GM18858 (cell line): ENCODE measurements around the gene HLF.

Experiments
- ATAC-seq: cut with Tn5 transposase; IDR thresholded peaks from one replicate; pipeline ENCODE4 v1.9.1; 2021; ENCODE audit not compliant: unreplicated experiment

HLF gene, protein sequence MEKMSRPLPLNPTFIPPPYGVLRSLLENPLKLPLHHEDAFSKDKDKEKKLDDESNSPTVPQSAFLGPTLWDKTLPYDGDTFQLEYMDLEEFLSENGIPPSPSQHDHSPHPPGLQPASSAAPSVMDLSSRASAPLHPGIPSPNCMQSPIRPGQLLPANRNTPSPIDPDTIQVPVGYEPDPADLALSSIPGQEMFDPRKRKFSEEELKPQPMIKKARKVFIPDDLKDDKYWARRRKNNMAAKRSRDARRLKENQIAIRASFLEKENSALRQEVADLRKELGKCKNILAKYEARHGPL

DNA sequence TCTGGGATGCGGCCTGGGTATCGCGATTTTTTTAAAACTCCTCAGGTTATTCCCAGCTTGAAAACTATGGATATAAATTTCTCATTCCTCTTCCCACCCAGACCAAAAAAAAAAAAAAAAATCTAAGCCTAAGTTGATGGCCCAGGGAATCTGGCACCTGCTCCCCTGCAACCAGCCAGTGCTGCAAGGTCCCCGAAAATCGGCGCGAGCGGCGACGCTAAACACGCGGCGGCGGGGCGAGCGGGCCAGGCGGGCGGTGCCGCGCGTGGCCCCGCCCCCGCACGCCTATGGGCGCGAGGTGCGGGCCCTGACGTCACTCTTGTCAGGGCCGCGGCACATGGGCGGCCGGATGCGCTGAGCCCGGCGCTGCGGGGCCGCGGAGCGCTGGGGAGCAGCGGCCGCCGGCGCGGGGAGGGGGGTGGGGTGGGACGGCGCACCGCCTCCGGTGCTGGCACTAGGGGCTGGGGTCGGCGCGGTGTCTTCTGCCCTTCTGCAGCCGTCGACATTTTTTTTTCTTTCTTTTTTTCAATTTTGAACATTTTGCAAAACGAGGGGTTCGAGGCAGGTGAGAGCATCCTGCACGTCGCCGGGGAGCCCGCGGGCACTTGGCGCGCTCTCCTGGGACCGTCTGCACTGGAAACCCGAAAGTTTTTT, at the start of gene HLF:
HLF (plus strand) TSS at position 316 of the 654 bp plus-strand sequence. CDS start 525 bp downstream, outside the sequence.
- peak; percentile 77 for ATAC-seq

DNA sequence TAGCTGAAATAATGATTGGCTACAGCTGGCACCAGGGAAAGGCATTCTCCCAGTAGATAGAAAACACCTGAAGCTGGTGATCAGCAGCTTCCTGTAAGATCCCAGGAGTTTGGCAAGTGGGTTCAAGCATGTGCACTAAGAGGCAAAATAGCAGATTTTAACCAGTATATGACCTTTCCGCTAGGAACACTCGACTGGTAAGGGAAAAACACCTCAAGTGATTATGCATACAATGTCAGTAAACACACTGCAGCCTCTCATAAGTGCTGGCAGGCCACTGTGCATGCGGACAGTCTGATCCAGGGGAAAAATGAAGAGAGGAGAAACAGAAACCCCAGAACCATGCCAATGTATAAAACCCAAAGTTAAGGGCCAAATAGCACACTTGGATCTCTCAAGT, 49.0 kb upstream of the HLF start:
- ATAC-seq = no peak

DNA sequence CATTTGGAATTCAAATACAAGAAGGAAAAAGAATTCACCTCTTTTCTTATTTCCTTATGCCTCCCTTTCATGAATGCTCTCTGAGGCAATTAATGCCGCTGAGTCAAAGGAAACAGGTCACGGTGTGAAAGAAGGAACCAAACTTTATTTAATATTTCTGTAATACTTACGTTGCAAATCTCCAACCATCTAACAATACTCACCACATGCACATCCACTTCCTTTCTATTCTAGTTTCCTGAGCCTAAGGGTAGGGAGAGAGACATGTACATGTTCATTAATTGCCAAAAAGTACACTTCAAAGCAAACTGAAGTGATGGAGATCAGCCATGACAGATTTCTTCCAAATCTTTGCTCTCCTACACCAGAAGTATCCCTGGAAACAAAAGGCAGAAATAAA, 47.9 kb upstream of the HLF start:
- no peak for ATAC-seq

DNA sequence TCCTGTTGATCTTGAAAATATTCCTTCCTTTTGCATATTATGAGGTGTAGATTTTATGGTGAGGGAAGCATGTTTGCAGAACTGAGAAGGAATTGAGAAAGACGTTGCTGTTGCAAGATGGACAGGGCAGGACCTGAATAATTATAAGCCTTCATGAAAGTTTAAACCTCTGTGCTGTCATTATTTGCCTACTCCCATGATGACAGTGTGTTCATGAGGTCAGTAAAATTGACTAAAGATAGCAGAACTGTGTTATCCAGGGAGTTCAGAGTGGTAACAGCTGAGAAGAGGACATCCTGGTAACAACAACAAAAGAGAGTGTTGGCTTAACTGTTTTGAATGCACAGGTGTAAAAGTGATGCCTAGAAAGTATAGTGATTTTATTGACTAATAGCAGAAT, 45.3 kb upstream of the HLF start:
- no peak for ATAC-seq

DNA sequence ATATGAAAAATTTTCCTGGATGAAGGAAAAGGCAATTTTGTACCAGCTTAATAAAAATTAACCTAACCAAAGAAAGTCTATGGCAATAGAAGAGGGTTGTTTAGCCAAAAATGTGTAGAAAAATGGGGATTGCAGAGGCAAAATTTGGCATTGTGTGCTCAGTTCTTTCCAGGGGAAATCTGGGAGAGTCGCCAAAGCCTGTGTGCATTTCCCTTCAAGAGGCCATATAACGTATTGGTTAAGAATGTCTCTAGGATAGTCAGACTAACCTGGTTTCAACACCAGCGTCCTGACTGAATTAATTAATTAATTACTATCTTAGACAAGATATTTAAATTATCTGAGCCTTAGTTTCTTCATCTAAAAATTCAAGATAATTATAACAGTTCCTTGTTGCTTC, 44.8 kb upstream of the HLF start:
- ATAC-seq = no peak

DNA sequence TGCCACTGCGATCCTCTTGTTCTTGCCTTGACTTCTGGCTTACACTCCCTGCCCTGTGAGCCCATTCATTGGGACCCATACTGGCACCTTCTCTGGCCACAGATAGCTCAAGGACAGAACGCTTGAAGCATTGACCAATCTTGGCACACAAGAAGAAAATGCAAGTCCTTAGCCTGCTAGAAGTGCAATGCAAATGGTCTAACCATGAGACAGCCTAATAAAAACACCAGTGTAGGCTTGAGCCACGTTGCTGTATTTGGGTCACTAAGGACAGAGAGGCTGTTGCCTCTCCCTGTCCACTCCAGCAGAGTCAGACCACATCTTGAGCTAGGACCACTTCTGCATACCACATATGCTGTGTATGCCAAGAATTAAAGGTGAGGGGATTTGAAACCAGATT, 41.2 kb upstream of the HLF start:
- no peak for ATAC-seq

DNA sequence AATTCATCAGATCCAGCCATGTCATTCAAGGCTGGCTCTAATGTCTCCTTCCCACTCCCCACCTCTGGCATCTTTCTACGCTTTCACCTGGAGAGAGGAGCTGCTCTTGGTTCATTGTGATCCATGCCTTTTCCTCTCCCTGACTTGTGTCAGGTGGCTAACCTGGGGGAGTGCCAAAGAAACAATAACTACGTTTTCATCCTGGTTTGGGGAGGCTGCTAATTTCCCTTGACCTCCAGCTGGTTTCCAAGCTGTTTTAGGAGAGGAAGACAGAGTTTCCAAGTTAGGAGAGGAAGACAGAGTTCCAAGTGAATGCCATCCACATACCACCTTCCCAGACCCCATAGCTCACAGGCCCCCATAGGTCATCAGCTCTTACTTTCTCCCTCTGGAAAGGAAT, 40.0 kb upstream of the HLF start:
- ATAC-seq = no peak

DNA sequence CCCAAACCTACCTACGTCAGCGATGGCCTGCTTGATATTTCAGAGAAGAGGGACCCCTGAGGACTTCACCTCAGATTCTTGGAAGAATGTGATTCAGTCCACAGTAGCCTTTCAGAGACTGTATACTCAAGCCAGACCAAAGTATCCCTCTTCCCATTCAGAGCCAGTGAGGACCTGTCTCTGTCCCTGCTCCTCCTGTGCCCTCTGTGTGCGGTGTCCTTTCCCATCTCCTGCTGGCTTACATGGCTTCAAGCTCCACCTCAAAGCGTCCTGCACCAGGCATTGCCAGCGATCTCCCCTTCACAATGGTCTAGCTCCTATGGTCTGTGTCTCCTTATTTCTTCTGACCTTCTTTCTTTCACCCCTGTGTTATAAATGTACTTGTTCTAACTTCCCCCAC, 39.5 kb upstream of the HLF start:
- no peak for ATAC-seq

DNA sequence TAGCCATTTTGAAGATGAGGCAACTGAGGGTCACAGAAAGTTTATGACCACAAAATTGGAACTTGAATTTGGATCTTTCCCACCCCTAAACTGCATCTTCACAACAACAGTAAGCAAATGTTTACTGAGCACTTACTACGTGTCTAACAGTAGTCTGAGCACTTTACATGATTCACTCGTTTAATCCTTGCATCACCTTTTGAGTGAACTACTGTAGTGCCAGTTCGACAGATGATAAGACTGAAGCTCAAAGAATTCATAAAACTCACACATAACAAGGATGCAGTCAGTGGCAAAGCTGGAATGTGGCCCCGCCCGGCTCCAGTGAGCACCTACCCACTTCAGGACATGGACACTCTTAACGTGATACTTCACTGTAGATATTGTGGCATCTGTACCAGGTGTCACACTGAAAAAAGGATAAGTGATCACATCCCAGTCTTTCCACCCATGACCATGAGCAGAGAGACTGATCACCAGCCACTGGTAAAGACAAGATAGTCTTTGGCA, 36.0 kb upstream of the HLF start:
- no peak for ATAC-seq

DNA sequence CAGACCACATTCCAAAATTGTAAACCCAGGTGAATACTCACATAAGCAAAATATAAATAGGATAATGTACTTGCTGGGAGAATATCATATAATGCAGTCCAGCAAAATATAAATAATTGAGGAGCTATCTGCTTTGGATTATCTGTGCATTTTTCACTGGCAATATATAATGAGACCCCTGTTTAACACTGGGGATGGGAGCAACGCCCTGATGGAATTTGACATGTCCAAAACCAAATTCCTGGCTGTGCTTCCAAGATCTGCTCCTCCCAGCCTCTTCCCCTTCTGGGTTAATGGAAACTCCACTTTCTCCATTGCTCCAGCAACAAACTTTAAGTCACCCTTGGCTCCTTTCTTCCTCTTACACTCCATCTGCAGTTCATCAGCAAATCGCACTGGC, 35.5 kb upstream of the HLF start:
- ATAC-seq = no peak

DNA sequence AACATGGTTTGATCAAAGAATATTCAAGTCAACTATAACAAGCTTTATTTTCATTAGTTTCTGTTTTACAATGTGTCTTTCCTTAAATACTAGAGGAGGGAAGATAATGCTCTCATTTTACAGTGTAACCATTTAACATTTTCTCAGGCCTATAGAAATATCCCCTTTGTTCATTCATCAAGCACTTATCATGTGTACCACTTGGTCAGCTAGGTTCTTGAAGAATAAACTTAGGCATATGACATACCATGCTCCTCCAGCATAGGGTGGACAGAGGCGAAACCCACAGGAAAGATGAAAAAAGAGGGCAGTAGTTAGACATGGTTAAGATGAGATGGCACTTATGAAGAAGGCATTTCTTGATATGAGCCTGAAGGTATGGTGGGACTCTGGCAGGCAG, 34.0 kb upstream of the HLF start:
- ATAC-seq = no peak

DNA sequence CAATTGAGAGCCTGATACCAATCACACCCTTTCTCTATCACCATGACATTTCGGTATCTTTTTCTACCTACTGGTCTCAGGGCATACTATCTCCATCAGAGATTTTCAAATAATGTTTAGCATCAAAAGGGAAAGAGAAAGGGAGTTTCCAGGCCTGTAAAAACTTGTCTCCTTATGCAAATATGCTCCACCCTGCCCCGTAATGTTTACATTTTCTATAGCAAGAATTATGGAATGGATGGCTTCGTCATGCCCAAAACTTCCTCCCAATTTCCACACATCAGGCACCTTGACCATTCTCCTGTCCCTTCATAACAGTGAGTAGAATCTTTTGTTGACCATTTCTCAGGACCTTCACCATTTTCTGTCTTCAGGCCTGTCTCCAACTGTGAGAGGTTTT, 30.9 kb upstream of the HLF start:
- no peak for ATAC-seq

DNA sequence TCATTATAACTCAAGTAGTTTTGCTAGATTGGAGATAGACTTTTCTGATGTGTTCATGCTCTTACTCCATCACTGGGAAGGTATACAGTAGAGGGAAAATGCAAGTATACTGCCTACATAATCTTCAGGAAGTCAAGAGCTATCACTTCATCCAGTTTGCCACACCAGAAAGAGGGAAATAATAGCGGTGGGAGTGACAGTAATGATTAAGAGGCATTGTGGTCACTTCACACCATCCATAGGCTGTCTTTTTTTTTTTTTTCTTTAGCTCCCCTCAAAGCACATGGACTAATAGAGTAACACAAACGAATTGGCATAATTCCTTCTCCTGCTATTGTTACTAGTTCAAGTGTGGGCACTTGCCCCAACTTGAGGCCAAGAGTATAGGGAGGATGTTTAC, 28.4 kb upstream of the HLF start:
- ATAC-seq = no peak

DNA sequence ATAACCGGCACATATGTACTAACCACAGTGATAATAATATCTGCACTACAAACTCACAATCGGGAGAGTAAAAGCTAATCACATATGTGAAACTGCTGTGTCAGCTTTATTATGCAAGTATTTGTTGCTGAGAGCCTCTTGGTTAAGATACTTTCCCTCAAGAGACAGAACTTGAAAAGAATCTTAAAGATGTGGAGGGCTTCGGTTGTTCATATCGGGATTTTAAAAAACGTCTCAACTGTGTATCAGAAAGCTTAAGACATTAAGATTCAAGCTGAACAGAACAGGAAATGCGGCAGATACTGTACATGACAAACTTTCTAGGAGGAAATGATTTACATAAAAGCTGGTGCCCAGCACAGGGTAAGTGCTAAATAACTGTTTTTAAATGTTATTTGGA, 27.5 kb upstream of the HLF start:
- ATAC-seq = no peak

DNA sequence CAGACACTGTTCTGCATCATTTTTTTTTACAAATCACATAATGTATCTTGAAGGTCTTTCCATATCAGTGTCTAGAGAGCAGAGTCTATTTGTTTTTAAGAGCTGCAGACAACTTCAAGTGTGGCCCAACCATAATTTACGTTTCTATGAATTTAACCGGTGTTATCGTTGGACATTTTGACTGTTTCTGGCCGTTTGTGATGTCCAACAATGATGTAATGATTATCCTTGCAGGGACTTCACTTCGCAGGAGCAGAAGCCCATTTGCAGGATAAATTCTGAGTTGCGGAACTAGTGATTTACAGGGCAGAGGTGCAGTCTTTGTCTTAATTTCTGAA, 26.9 kb upstream of the HLF start:
- no peak for ATAC-seq

DNA sequence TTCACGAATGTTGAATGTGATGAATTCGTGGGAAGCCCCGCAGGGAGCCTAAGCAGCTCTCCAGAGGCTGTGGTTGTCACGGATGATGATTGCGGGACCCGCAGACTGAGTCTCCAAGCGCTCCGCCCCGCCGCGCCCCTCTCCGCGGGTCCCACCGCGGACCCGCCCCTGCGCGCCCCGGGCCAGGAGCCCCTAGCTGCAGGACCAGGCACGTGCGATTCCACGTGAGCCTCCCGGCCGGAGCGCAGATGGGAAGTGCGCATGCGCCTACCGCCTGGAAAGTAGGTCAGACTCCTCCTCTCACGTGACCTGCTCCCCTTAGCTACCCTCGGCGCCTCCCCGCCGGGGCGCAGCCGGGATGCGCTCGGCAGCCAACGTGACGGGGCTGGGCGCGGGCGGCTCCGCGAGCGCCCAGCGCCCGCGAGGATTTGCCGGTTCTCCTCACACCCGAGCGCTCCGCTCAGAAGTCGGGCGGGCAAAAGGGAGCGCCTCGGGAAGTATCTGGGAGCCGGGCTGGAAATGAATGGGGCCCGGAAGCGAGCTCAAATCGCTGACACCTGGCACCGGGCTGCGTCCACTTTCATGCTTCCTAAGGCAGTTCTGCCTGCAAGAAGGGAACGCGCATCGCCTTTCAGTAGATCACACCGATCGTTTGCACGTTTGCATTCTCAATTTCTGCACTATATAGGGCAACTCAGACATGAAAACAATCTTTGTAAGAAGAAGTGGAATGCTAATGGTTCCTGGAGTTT, 26.4 kb upstream of the HLF start:
- peak; percentile 91 for ATAC-seq

DNA sequence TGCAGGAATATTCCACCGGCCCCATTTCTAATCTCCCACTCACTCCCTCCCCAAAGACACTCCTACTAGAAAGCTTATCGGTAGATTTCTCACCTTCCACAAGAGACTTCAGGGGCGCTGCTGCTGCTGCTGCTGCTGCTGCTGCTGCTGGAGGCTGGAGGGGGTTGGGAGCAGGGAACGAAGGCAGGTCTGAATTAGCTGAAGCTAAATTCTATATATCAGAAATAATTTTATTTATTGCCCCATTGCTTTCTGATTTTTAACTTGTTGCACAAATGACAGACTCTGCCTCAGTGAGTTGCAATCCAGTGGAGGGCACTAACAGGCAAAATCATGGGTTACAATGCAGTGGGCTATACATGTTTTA, 25.8 kb upstream of the HLF start:
- ATAC-seq = peak; percentile 3

DNA sequence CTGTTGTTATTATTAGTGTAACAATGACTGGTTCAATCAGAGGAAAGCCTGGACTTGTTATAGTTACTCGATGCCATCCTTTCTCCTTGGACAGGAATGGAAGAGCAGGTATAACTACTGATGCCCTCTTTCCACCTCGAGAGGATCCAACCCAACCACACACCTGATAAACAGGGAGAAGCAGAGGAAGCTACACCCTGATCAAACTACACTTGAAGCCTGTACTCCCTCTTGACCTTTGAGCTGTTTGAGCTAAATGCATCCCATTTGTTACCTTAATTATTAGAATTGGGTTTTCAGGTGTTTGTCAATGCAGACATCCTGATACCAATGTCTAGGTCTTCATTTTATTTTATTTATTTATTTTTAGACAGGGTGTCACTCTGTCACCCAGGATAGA, 23.7 kb upstream of the HLF start:
- no peak for ATAC-seq

DNA sequence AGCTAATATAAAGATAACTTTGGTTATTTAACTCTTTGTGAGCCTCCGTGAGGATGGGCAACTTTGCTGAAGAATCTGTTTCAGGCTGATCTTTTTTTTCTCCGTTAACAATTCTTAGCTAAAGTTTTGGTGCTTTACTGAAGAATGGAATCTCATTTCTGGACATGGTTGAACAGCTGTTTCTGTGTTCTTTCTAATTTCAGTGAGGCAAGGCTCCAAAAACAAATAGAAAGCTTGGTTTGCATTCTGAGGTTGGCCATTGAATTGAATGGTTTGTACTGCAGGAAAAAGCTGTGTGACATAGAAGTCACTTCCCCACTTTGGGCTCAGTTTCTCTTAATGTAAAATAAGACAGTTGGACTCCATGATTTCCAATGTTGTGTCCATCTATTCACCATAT, 22.3 kb upstream of the HLF start:
- no peak for ATAC-seq

DNA sequence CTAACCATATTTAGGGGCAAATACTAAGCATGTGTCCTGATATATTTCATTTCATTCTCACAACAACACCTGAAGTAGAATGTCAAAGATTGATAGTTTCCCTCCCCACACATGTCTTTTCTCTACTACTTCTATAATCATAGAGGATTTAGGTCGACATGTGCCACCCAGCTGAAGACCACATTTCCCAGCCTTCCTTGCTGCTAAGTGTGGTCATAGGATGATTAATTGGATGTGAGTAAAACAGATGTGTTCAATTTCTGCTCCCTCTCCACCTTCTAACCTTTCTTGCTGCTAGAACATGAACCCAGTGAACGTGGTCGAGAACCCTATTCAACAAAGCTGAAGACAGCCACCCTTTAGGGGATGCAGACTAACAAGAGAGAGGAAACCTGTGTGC, 18.8 kb upstream of the HLF start:
- ATAC-seq = no peak

DNA sequence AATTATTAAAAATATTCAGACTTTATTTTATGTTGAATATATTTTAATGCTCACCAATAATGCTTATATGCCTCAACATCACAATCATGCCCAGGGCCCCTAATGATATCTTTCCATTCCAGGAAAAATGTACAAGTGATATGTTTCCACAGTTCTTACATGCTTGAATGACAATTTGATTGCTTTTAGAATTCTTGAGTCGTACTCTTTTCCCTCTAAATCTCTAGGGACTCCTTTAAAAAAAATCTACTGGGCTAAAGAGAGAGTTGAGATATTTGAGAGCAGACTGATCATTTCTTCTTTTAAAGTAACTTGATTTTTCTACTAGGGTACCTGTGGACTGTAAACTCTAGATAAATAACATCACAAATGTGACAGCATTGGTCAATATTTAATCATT, 18.2 kb upstream of the HLF start:
- no peak for ATAC-seq

DNA sequence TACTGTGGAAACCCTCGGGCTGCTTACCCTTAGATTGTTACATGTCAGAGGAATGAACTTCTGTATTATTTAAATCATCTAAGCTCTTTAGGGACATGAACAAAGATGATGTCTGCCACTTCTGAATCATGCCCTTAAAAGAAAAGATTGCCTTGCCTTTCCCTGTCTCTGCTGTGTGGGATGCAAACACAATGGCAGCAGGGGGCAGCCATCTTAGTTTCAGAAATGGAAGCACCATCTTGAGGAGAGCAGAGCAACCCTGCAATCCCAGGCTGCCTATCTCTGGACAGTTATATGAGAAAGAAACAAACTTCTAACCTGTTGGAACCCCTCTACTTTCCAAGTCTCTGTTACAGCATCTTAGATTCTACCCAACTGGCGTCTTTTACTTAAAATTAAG, 16.7 kb upstream of the HLF start:
- ATAC-seq = no peak
